ENCODE data around the gene CDH4.

CDH4 gene

DNA sequence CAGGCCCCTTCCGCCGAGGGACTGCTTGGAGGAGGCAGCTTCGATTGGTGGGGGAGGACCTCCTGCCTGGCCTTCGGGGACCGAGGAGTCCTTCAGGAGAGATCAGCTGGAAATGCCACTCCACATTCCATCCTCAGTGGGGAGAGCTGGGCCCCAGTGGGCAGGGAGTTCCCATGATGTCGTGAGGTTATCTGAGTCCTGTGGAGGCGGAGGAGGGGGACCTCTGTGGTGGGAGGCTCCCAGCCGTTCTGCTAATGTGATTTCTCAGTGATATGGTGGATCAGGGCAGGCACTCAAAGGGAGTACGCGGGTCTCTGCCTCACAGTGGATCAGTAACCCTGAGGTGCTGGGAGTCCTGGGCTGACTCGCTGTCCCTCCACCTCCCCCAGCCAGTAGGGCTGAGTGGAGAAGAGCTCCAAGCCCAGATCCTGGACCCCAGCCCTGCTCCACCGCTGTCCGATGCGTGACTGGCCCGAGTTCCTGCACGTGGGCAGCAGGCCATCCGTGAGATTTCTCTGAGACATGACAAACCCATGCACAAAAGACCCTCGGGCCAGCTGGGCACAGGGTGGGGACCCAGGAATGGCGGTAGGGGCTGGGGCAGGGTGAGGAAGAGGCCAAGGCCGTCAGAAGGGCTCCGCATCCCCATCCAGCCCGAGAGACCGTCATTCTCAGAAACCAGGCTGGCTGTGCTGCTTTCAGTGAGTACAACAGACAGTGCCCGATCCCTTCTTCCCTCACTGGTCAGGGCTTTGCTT, 617.9 kb downstream of the CDH4 start:
- DNase-seq (ENCODE audit: low spot score), result no peak

- no peak for DNase-seq (ENCODE audit: low spot score)
Measured at GRCh38 chr20:61871160-61871559, 619.1 kb downstream of the CDH4 start.

DNA sequence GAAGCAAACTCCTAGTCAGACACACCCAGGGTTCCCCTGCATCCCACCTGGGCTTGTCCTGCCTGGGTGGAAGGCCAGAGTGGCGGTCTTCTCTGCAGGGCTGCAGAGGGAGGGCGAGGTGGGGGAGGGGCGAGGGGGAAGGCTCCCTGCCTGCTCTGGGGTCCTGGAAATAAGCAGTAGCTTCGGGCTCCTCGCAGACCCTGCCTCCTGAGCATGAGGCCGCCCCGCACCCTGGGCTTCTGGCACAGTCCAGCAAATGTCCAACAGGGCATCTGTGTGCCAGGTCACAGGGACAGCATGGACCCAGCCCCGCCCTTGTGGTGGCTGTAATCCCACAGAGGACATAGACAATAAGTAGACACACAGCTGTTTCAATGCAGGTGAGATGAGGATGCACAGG, 619.9 kb downstream of the CDH4 start:
- DNase-seq (ENCODE audit: low spot score), result no peak

DNA sequence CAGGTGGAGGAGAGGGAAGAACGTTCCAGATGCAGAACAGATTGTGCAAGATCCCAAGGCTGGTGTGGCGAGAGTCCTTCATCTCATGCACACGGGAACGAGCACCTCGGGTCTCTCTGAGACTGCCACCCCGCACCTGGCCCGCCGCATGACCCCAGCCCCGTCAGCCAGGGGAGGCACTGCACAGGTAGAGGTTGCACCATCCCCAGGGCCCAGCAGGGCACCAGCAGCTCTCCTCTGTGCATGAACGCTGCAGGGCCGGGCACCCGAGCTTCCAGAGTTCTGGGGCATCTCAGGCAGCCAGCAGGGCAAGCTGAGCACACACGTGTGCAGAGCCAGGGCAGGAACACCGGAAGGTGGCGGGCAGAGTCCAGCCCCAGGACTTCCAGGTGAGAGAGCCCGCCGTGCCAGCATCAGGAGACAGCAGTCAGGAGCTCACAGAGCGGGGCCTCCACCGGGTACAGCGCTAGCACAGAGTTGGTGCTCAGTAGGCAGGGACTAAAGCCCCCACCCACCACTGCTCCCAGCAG, 620.4 kb downstream of the CDH4 start:
- no peak for DNase-seq (ENCODE audit: low spot score)

DNA sequence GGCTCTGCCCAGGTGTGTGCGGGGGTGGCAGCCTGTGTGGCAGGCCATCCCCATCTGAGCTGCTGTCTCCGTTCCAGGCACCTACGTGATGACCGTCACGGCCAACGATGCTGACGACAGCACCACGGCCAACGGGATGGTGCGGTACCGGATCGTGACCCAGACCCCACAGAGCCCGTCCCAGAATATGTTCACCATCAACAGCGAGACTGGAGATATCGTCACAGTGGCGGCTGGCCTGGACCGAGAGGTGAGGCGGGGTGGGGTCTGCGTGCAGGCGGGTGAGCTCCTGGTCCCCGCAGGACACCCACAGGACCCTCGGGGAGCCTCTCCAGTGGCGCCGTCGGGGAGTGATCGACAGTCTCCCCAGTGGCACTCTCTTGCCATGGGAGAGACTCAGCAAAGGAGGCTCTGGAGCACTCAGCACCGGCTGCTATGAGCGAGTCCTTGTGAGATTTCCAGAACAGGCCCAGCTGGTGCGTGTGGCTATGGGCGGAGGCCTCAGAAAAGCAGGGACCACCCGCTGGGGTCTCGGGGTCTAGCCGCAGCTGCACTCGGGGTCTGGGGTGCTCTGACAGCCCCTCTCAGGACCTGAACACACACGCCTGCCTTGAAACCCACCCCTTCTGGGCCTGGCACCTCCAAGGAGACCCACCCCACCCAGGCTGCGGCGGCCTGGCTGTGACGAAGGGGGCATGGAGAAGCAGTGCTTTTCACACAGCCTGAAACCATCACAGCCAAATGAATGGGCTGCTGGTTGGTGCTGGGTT, 621.8 kb downstream of the CDH4 start:
- DNase-seq (ENCODE audit: low spot score), result no peak

DNA sequence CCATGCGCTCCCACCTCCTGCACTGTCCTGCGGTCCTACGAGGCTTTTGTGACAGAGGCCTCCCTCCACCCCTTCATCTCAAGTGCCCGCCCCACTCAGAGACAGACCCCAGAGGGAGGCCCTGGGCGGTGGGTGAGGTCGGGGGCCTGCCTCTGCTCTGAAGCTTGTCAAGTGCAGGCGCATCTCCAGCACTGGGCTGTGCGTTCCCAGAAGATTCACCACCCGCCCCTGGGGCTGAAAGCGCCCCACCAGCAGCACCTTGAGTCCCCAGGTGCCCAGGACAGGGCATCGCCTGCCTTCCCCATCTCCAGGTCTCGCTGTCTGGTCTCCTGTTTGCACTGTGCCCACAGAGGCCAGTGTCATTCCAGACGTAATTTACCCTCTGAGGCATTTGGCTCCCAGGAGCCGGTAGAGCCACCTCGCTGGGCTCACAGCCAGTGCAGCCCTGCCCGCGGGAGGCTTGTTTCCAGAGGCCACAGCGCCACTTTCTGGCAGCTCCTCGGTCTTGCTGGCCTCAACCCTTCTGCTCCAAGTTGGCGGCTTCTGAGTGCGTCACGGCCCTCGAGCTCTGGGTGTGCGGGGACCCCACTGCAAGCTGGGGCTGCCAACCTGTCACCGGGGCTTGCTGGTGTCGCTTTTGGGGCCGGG, 622.5 kb downstream of the CDH4 start:
- DNase-seq (ENCODE audit: low spot score), result no peak

- DNase-seq (ENCODE audit: low spot score), result no peak
Measured at GRCh38 chr20:61875221-61875885, 623.3 kb downstream of the CDH4 start.

- no peak for DNase-seq (ENCODE audit: low spot score)
Measured at GRCh38 chr20:61875996-61876395, 623.9 kb downstream of the CDH4 start.

GRCh38 chr20:61876952-61877728, 625.1 kb downstream of the CDH4 start:
- no peak for DNase-seq (ENCODE audit: low spot score)

GRCh38 chr20:61877776-61878477, 625.9 kb downstream of the CDH4 start:
- DNase-seq (ENCODE audit: low spot score), result no peak

GRCh38 chr20:61878478-61879302, 626.6 kb downstream of the CDH4 start:
- no peak for DNase-seq (ENCODE audit: low spot score)

GRCh38 chr20:61879303-61879620, 627.2 kb downstream of the CDH4 start:
- no peak for DNase-seq (ENCODE audit: low spot score)

DNA sequence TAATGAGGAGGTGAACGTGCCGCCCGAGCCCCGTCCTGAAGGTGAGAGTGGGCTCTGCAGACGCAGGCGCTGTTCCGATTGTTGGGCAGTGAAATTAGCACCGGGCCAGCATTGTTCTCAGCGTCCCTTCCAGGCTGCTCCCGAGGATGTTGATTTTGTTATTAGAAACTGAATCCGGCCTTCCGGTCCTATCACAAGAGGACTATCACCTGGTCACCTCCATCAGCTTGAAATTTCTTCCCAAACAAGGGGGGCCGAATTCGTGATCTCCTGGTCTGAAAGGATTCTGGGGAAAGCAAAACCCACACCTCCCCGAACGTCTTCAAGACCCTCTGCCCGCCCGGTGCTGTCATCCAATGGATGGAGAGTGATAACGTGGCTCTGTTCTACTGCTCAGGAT, 627.6 kb downstream of the CDH4 start:
- DNase-seq (ENCODE audit: low spot score), result no peak

- no peak for DNase-seq (ENCODE audit: low spot score)
Measured at GRCh38 chr20:61880706-61881105, 628.6 kb downstream of the CDH4 start.

DNA sequence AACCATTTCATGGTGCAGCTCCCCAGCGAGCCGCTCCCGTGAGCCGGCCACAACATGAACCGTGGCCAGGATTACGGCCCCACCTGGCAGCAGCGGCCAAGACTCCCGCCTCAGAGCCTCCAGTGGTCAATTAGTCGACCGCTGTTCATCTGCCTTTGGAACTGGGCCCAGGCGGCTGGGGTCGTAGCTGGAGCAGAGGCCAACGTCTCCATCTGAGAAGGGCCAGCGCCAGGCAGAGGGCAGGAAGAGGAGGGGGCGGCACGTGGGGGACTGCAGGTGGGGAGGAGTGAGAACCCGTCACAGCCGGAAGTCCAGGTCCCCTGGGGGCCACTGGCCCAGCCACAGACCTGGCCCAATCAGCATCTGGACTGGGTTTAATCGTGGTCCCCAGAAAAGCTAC, 629.4 kb downstream of the CDH4 start:
- DNase-seq (ENCODE audit: low spot score), result no peak

DNA sequence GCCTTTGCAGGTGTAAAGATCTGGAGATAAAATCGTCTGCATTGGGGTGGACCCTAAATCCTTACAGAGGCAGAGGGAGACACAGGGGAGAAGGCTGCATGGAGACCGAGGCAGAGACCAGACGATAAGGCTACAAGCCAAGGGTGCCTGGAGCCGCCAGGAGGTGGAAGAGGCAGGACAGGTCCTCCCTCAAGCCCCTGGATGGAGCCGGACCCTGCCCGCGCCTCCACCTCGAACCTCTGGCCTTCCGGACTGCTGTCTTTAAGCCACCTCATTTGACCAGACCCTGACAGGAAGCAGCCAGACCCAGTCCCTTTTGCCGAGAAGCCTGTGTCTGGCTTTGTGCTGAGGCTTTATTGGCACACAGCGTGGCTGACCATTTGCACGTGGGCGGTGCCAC, 629.8 kb downstream of the CDH4 start:
- DNase-seq (ENCODE audit: low spot score), result no peak

GRCh38 chr20:61882716-61883615, 630.9 kb downstream of the CDH4 start:
- DNase-seq (ENCODE audit: low spot score), result no peak

DNA sequence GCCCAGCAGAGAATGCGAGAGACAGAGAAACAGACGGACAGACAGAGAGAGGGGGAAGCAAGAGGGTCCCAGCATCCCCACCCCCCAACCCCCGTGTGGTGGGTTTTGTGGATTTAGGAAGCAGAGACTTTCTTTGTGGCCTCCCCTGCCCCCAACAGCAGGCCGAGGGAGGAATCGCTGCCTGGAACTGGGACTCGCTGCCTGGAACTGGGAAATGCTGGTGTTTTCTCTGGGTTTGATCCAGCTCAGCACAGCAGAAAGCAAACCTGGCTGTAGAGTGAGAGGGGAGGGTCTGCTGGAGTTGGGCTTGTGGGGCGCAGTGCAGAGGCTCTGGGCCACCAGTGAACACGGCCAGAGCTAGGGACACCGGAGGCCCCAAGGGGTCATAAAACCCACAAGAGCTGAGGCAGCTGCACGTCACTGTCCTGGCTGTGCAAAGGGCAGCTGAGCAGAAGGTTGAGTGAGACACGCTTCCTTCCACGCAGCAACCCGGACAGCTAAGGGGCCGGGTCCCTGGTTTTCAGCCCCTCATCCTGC, 631.9 kb downstream of the CDH4 start:
- no peak for DNase-seq (ENCODE audit: low spot score)

Data from CD4-positive, alpha-beta T cell treated with Interleukin-15 for 4 hours (primary cell).